Stomach (tissue), 4 donors: ENCODE measurements around the gene RPS6KL1.

Experiments
- CTCF ChIP-seq, 7 experiments: fragments of 450-650 bp in 4 of 7; fragments of 200-600 bp in 3 of 7; sonication (generic) in 3 of 7; IDR thresholded peaks; one replicate each; pipeline ENCODE4 v1.5.1; 2016 to 2019; ENCODE audit warnings: antibody characterized with exemption in 7 of 7, control low read depth in 2 of 7, mild to moderate bottlenecking in 1 of 7
- EP300 ChIP-seq: sonication (generic); formaldehyde crosslinking; IDR thresholded peaks from one replicate; pipeline ENCODE4 v1.6.1; 2017; ENCODE audit warnings: antibody characterized with exemption
- POLR2A ChIP-seq, 4 donors: fragments of 450-650 bp; IDR thresholded peaks; one replicate each; pipeline ENCODE4 v1.6.1; 2016; ENCODE audit warnings: antibody characterized with exemption in 4 of 4, control low read depth in 2 of 4, mild to moderate bottlenecking in 1 of 4, moderate library complexity in 1 of 4
- POLR2AphosphoS5 ChIP-seq, 3 donors: sonication (generic); formaldehyde crosslinking; IDR thresholded peaks; one replicate each; pipeline ENCODE4 v1.6.1; 2016; ENCODE audit warnings: antibody characterized with exemption in 3 of 3

- TF ChIP-seq CTCF (IDR thresholded peaks at IDR 0.05) (no peak), EP300 (no peak), POLR2A (IDR thresholded peaks at IDR 0.05) (no peak), POLR2AphosphoS5 (IDR thresholded peaks at IDR 0.05) (no peak)
These were observed 3.5 kb downstream of the RPS6KL1 start for GRCh38 chr14:74919421-74920165.
